ENCODE results near the gene UTF1.
"Not testable (repeated sequence)": the region's sequence is repeated elsewhere in the genome, so short reads cannot be mapped to it uniquely, and the experiment has no call there.

Gene UTF1

DNA sequence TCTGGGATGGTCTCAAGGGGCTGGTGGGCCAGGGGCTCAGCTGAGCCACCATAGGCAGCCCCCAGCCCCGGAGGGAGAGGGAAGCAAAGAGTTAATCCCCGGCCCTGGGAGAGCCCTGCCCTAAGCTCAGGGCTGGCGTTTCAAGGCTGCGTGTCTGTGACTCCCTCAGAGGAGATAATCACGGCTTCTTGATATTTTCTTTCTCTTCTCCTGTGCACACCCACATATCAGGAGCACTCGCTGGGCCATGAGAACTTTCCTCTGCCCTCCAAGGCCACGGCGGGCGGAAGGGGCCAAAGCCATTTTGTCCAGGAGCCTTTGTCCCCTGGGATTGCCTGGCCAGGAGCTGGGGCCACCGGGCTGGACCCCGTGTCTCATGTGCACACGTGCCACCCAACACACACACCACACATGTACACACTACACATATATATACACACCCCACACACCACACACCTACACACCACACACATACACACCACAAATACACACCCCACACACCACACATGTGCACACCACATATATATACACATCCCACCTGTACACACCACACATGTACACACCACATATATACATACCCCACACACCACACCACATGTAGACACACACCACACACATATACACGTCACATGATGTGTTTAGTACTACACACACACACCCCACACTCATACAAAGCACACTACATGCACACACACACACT, 24.6 kb downstream of the UTF1 start:
- DNase-seq (ENCODE audit: low read depth, low spot score) = no peak
- H3K4me3 ChIP-seq (ENCODE audit: low read length) = no peak overlapping the region

DNA sequence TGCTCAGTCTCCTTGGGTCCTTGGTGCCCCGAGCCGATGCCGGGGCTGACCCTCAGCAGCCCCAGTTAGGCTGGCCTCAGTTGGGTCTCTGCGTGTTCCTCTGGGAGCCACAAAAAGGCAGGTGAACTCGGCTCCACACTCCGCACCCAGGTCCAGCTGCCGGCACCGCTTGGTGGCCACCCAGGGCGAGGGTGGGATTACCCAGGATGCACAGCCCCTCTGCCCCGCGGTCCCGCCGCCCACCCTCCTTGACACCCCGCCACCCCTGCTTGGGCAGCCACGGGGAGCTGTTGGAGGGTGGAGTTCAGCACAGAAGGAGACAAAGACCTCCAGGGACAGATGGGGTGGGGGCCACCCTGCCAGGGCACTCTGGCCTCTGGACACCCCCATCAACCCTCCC, 25.3 kb downstream of the UTF1 start:
- no peak overlapping the region for H3K4me3 ChIP-seq (ENCODE audit: low read length)
- DNase-seq (ENCODE audit: low read depth, low spot score) = no peak

DNA sequence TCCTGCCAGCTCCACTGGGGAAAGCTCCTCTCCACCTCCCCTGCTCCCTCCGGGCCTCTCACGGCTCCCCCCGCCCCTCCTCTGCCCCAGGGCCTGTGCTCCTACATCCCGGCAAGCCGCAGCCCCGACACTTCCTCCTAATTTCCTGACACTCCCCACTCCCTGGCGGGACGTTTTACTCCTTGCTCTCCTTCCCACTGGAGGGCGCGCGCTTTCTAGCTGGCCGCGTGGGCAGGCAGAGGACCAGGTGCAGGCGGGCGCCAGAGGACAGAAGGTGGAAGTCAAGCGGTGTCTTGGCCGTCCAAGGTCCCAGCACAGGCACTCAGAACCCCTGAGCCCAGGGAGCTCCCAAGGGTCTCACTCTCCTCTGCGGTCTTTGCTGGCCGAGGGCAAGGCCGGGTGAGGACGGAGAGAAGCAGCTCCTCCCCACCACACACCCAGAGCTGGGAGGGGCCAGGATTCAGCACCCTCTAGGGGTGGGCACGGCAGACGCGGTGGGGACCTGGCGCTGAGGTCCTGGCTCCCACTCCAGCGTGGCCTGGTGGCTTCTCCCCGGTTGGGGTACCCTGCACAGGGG, 27.6 kb downstream of the UTF1 start:
- no peak overlapping the region for H3K4me3 ChIP-seq (ENCODE audit: low read length)
- no peak for DNase-seq (ENCODE audit: low read depth, low spot score)

DNA sequence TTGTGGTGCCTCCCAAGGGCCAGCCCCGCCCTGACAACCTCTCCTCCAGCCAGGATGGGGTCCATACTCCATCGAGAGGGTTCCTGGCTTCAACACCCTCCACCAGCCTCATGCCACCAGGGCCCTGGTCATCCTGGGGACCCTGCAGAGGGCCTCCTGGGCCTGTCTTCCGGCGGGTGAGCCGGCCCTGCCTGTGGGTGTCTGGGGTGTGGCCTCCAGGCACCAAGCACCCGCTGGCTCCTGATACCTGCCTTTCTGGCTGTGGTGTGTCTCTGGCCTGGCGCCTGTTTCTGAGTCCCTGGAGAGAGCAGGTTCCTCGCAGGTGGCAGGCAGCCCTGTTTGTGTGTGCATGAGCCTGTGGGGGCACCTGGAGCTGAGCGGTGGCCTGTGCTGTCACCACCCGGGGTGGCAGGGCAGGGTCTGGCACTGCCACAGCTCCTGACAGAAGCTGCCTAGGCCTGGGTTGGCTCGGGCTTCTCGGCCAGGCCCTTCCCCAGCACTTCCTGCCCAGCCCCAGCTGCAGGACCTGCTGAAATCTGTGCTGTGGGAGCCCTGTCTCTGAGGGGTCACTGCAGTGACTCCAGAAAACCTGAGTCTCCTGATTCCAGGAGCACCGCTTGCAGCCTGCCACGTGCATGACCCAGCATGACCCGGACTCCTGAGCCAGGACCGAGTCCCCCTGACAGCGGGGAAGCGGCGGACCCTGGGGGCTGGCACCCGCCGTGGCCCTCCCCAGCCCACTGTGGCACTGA, 28.2 kb downstream of the UTF1 start:
- DNase-seq (ENCODE audit: low read depth, low spot score) = no peak
- H3K4me3 ChIP-seq (ENCODE audit: low read length) = no peak overlapping the region

DNA sequence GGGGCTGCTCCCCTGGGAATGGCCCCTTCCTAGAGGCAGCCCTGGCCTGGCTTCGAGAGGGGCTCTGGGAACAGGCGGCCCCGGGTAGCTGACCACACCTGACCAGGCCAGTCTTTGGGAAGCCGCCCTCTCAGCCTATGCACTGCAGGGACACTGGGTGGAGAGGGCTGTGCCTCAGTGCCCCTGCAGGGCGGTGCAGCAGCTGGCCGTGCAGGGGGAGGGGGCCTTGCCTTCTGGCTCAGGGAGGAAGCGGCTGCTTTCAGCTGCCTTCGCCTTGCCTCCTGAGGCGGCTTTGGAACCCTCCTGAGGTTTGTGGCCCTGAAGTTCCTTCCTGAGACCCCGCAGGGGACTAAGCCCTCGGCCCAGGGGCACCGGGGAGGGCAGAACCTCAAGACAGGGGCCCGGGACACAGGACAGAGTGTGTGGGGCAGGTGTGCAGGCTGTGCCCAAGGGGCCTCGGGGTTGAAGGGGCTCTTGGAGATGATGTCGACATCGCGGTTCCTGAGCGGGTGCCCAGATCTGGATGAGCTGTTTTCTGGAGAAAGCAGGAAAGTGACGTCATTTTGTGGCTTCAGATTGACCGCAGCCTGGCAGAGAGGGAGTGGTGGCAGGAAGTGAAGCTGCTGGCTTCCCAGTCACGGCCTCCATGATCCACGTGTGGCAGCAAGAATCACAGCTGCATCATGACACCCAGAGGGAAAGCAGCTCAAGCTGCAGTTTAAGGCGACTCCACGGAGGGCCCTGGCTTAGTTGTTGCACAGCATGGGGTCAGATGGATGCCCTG, 29.0 kb downstream of the UTF1 start:
- DNase-seq (ENCODE audit: low read depth, low spot score) = peak; percentile 93

DNA sequence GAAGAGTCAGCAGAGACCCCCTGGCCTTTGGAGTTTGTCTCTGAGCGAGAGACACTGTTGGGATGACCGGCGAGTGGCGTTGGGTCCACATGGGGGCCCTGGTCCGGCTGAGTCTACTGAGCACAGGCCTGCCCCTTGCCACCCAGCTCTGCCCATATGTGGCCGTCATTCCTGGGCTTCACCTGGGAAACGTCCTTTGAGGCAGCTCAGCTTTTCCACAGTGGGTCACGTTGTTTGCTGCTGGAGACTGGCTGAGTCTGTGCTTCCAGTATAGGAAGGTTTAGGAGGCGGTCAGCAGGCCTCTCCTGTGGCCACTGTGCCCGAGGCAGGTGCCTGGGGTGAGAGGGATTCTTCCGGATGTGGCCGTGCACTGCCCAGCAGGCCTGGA, 29.6 kb downstream of the UTF1 start:
- H3K4me3 ChIP-seq (ENCODE audit: low read length) = no peak overlapping the region
- no peak for DNase-seq (ENCODE audit: low read depth, low spot score)

More for the DNA sequence above, 29.0 kb downstream of the UTF1 start:
- H3K4me3 ChIP-seq (ENCODE audit: low read length) = no peak overlapping the region; the same call in 1 of the 2 replicates

DNA sequence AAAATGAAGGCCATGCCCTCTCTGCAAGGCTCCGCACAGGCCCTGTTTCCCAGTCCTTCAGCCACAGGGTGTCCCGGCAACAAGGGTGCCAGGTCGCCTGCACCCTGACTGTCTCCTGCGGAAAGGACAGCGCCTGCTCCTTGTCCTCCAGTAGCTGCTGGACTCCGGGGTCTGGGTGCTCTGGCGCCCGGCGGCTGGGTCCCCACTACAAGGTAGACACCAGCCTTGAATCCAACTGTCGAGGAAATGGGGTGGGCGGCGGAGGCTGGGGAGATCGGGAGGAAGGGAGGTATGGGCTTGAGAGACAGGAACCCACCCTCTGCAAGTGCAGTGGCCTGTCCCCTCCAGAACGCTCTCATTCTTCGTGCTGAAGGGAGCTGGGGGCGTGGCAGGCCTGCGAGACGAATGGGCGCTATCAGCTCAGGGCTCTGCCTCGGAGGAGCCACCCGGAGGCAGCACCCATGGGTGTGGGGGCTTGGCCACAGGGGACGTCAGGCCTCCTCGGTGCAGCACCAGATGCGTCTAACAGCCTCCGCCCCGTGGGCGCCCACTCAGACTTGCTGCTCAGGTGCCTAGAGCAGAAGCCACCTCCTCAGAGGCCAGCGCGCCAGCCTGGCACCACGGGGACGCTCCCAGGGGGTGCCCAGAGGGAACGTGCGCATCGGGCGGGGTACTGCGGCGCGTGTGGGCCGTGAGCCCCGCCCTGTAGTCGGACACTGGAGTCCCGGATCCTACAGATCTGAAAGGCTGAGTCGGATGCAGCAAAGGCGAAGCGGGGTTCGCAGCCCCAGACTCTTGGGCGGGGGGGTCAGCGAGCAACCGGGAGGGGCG, 31.1 kb downstream of the UTF1 start:
- peak; percentile 31 for DNase-seq (ENCODE audit: low read depth, low spot score)
- H3K4me3 ChIP-seq (ENCODE audit: low read length) = peak overlapping the region; percentile 59

DNA sequence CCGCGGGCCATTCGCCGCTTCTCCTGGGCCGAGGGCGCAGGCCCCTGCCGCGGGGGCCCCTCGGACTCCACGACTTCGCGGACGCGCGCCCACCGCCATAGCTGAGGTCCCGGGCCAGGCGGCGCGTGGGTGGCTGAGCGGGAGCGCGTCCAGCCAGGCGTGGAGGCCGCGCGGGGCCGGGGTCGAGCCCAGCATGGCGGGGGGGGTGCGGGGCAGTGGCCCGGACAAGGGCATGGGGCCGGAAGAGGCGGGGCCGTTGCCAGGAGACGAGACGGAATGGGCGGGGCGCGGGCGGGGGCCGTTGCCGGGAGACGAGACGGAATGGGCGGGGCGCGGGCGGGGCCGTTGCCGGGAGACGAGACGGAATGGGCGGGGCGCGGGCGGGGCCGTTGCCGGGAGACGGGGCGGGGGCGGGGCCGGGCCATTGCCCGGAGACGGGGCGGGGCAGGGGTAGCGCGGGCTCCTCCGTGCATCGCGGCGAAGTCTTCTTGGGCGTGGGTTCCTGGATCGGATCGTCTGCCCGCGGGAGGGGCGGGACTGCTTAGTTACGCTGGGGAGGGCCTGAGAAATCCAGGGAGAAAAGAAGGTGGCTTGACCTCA, 31.8 kb downstream of the UTF1 start:
- peak overlapping the region; percentile 59 for H3K4me3 ChIP-seq (ENCODE audit: low read length)
- DNase-seq (ENCODE audit: low read depth, low spot score) = no peak

DNA sequence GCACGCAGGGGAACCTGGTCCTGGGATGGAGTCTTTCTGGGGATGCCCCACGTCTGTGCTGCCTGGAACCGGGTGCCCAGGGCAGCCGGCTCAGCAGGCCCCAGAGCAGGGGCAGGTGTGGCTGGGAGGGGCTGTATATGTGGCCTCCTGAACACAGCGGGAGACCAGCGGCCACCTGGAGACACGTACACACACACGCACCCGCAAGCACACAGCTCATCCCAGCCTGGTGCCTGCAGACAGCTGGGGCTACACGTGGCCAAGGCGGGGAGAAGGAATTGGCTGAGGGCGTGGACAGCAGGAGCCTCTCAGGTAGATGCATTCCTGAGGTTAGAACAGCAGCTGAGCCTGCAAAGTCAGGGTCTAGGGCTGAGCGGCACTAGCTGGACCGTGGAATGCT, 32.7 kb downstream of the UTF1 start:
- DNase-seq (ENCODE audit: low read depth, low spot score) = no peak

DNA sequence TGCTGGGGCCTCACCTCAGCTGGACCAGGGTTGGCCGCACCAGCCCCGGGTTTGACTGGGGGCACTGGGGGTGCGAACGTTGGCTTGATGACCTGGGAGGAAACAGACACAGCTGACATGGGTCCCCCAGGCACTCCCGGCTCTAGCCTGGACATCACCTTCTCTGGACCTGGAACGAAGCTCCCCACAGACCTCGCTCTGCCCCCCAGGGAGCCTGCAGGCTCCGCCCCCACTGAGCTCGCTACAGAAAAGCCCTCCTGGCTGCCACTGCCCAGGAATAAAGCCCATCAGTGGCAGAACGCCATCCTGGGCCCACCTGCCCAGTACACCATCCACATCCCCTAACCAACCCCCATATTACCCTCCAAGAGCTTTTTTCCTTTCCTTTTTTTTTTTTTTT, 33.7 kb downstream of the UTF1 start:
- no peak overlapping the region for H3K4me3 ChIP-seq (ENCODE audit: low read length)
- no peak for DNase-seq (ENCODE audit: low read depth, low spot score)

More for the DNA sequence above, 32.7 kb downstream of the UTF1 start:
- H3K4me3 ChIP-seq (ENCODE audit: low read length) = no peak overlapping the region

DNA sequence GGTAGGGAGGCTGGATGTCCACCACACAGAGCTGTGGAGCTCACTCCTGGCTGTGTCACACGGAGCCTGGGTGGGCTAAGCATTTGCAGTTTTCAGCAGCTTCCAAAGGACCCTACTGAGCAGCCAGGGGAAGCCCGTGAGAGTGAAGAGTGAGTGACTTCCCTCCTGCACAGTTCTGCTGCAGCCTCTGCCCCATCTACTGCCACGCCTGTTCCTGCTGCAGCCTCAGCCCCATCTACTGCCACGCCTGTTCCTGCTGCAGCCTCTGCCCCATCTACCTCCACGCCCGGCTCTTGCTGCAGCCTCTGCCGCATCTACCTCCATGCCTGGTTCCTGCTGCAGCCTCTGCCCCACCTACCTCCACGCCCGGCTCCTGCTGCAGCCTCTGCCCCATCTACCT, 34.4 kb downstream of the UTF1 start:
- no peak overlapping the region for H3K4me3 ChIP-seq (ENCODE audit: low read length)
- no peak for DNase-seq (ENCODE audit: low read depth, low spot score)

DNA sequence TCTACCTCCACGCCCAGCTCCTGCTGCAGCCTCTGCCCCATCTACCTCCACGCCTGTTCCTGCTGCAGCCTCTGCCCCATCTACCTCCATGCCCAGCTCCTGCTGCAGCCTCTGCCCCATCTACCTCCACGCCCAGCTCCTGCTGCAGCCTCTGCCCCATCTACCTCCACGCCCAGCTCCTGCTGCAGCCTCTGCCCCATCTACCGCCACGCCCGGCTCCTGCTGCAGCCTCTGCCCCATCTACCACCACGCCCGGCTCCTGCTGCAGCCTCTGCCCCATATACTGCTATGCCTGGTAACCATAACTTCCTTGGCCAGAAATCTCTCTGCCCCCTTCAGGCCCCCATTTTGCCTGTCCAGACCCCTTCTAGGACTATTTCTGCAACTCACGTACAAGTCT, 35.0 kb downstream of the UTF1 start:
- not testable (repeated sequence) for H3K4me3 ChIP-seq (ENCODE audit: low read length); DNase-seq (ENCODE audit: low read depth, low spot score)

DNA sequence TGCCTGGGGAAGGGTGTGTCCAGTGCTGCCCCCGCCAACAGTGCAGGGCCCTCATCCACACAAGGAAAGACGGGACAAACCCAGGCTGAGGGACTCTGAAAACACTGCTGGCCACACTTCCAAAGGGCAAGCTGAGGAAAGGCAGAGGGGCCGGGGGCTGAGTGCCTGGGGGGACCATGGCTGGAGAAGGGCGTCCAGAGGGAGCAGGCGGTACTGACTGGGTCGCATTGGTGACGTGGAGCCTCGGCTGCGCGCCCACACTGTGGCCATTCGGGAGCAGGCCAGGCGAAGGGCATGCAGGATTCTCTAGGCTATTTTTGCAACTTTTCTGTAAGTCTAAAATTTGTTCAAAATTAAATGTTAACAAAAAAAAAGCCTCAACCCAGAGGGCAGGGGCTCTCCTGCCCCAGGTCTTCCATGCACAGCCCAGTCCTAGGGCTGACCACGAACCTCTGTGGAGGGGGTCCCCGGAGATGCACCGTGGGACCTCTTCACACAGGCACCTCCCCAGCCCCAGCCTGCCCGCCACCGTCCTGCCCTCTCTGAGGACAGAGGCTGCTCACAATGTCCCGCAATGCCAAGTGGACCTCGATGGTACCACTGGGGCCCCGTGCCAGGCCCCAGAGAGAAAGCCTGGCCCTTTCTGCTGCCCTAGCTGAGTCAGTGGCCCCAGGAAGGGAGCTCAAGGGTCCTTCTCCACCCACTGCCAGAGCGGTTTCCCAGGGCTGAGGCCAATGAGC, 36.2 kb downstream of the UTF1 start:
- no peak overlapping the region for H3K4me3 ChIP-seq (ENCODE audit: low read length)
- no peak for DNase-seq (ENCODE audit: low read depth, low spot score)

DNA sequence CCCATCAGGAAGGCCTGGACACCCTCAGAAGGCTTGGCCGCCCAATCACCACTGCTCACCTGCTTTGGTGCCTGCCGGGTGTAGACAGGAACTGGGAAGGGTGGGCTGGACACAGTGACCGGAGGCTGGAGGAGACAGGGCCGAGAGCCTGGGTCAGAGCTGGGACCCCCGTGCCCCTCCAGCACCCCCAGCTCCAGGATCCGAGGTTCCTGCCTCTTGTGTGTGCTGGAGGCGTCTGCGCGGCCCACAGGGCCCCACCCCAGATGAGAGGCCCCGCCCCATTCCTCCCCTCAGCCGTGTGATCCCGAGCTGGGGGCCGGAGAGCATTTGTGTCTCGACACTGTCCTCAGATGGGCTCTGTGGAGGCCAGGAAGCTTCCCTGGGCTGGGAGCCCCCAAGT, 37.3 kb downstream of the UTF1 start:
- DNase-seq (ENCODE audit: low read depth, low spot score) = no peak
- no peak overlapping the region for H3K4me3 ChIP-seq (ENCODE audit: low read length)

DNA sequence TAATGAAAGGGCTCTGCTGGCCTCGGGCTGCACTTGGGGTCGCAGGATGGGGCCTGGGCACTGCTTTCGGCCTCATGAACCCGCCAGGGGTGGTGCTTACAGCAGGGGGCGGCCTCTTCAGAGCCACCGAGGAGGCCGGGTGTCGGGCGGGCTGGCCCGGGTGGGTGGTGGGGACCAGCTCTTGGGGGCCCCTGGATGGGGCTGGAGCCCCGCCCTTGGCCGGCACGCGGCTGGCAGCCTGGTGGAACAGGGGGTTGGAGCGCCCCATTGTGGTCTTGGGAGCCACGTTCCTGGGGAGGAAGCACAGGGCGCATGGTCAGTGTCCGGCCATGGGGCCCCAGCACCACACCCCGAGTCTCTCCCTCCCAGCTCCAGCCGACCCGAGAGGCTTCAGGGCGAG, 37.8 kb downstream of the UTF1 start:
- no peak for DNase-seq (ENCODE audit: low read depth, low spot score)
- no peak overlapping the region for H3K4me3 ChIP-seq (ENCODE audit: low read length)

DNA sequence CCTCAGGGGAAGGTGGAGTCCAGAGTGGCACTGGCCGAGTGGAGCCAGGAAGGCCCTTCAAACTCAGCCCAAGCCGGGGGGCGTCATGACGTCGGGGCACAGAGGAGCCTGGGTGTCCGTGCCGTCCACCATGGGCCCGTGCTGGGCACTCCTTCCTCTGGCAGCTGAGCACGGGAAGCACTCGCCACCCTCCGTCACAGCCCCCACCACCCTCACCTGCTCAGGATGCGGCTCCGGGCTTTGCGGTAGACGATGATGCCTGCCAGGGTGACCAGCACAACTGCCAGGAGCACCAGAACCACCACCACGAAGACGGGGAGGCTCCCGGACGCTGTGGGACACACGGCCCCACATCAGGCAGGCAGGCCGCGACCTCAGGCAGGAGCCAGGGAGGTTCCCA, 38.5 kb downstream of the UTF1 start:
- H3K4me3 ChIP-seq (ENCODE audit: low read length) = no peak overlapping the region
- DNase-seq (ENCODE audit: low read depth, low spot score) = no peak

DNA sequence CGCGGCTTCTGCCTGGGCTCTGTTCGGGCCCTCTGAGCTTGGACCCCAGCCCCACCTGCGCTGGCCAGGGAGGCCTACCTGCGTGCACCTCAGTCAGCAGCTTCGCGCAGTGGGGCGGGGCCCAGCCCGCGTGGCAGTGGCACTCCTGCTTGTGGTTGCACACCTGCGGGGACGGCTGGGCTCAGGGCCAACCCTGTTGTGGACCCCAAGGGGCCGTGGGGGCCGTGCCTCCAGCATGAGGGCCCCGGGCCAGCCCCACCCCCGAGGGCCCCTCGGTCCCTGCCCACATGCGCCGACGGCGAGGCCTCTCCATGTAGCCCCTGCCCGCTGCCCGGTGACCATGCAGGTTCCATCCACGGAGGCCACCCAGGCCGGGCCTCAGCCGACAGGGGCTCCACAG, 39.4 kb downstream of the UTF1 start:
- no peak for DNase-seq (ENCODE audit: low read depth, low spot score)
- no peak overlapping the region for H3K4me3 ChIP-seq (ENCODE audit: low read length)

DNA sequence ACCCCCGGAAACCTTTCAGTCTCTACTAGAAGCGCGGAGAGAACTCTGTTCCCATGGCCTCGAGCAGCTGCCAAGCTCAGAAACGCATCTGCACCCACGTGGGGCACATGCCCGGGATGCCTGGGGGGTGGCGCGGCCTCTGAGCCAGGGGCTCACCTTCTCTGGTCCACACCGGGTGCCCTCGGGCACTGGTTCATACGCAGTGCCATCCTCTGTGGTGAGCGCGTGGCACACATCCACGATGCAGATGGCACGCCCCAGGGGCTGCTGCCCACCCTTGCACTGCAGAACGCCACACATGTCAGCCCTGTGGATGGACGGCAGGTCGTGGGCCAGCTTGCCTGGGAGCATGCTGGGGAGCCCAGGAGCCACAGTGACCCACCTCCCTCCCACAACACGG, 40.2 kb downstream of the UTF1 start:
- no peak overlapping the region for H3K4me3 ChIP-seq (ENCODE audit: low read length)
- no peak for DNase-seq (ENCODE audit: low read depth, low spot score)
